Panc1 (cell line): ENCODE results near the gene KIAA2012. TPM values are rescaled to one million over a fixed set of nuclear protein-coding genes. Genes with fewer than 3 reads are reported as not detected.

ENCODE experiments used
- ATAC-seq: fragments of 200-7000 bp; cut with Tn5 transposase; 2 replicates; pipeline ENCODE4 v1.9.1; 2020; ENCODE audit warnings: mild to moderate bottlenecking, moderate library complexity
- BruUV-seq: library from RNA; stranded (reverse); fragments of 400-500 nt; replicated peaks from 2 replicates; lab custom pipeline; 2021; lab: Mats Ljungman, UMichigan
- CTCF ChIA-PET: fragments of 300-600 bp; sonication (Branson Sonifier 250); formaldehyde crosslinking; loops from one replicate; lab custom pipeline; 2022; ENCODE audit warnings: antibody characterized with exemption; lab: Charles Lee
- POLR2A ChIA-PET: fragments of 300-600 bp; sonication (Branson Sonifier 250); formaldehyde crosslinking; loops from one replicate; lab custom pipeline; 2022; ENCODE audit warnings: antibody characterized with exemption; lab: Charles Lee
- DNase-seq: peaks from one replicate; pipeline ENCODE4 v3.0.0-alpha.2; 2010; ENCODE audit warnings: low read depth, low spot score
- H3K27ac ChIP-seq: 2 replicates; pipeline ENCODE4 v1.5.1; 2011; ENCODE audit warnings: mild to moderate bottlenecking, low read length, inconsistent platforms
- H3K27me3 ChIP-seq: fragments of 200-500 bp; sonication (Bioruptor generic); 2 replicates; pipeline ENCODE4 v1.6.0; 2014; ENCODE audit warnings: low read length, inconsistent platforms; ENCODE audit not compliant: control insufficient read depth, insufficient read depth
- H3K36me3 ChIP-seq: fragments of 200-500 bp; sonication (Bioruptor generic); 2 replicates; pipeline ENCODE4 v1.5.1; 2014; ENCODE audit warnings: inconsistent platforms, mild to moderate bottlenecking, low read length, moderate library complexity; ENCODE audit not compliant: control insufficient read depth, insufficient read depth
- H3K4me1 ChIP-seq: 2 replicates; pipeline ENCODE4 v1.5.1; 2011; ENCODE audit warnings: inconsistent platforms, mild to moderate bottlenecking, low read length, moderate library complexity; ENCODE audit not compliant: control insufficient read depth, insufficient read depth
- H3K4me3 ChIP-seq, 2 experiments: 2 replicates each; pipeline ENCODE4 v1.5.1; 2011 to 2012; ENCODE audit warnings: low read depth in 2 of 2, low read length in 2 of 2, mild to moderate bottlenecking in 2 of 2, inconsistent platforms in 1 of 2, moderate library complexity in 1 of 2
- H3K9me3 ChIP-seq: fragments of 200-500 bp; sonication (Bioruptor generic); 2 replicates; pipeline ENCODE4 v1.5.1; 2014; ENCODE audit warnings: low read depth, mild to moderate bottlenecking, inconsistent platforms, low read length, moderate library complexity; ENCODE audit not compliant: control insufficient read depth, insufficient read depth
- CTCF ChIP-seq: fragments of 450-650 bp; IDR thresholded peaks from 2 replicates; pipeline ENCODE4 v1.5.1; 2017; ENCODE audit warnings: mild to moderate bottlenecking
- POLR2AphosphoS5 ChIP-seq: IDR thresholded peaks from 2 replicates; pipeline ENCODE4 v1.6.1; 2012; ENCODE audit warnings: mild to moderate bottlenecking, low read depth, low read length, moderate library complexity
- REST ChIP-seq, 2 experiments: IDR thresholded peaks; 2 replicates each; pipeline ENCODE4 v1.6.1; 2011 to 2012; ENCODE audit warnings: low read depth in 2 of 2, control low read depth in 1 of 2, low read length in 1 of 2, mild to moderate bottlenecking in 1 of 2, moderate library complexity in 1 of 2; ENCODE audit not compliant: insufficient read depth in 1 of 2
- SIN3A ChIP-seq: IDR thresholded peaks from 2 replicates; pipeline ENCODE4 v1.6.1; 2012; ENCODE audit warnings: low read depth, mild to moderate bottlenecking, low read length, moderate library complexity, borderline replicate concordance; ENCODE audit not compliant: insufficient read depth
- TCF7L2 ChIP-seq: IDR thresholded peaks from 2 replicates; pipeline ENCODE4 v1.6.1; 2011; ENCODE audit warnings: mild to moderate bottlenecking, low read depth, low read length, inconsistent platforms
- in situ Hi-C: cut with HindIII; loops from 2 replicates; pipeline ENCODE4 v1.10.0; 2016; ENCODE audit warnings: low sequenced_read_pairs, low pct_unique_long_range_greater_than_20kb
- intact Hi-C: fragments of 100-400 bp; cut with micrococcal nuclease; formaldehyde crosslinking; loops from one replicate; pipeline ENCODE4 v1.10.0; 2022; ENCODE audit not compliant: unreplicated experiment
- total RNA-seq: library from RNA; stranded (reverse); gene quantifications from one replicate; pipeline ENCODE4 v1.2.1, GENCODE V29; 2021; ENCODE audit not compliant: unreplicated experiment

Gene KIAA2012
- total RNA-seq, 1 experiment from 2014 or later = not detected

- Histone ChIP-seq H3K9me3 (no peaks in the 10 kb centered on the region), H3K27ac (no peak overlapping the region), H3K27me3 (no peaks in the 10 kb centered on the region), H3K36me3 (no peaks in the 10 kb centered on the region), H3K4me3 (no peak overlapping the region), H3K4me1 (no peaks in the 10 kb centered on the region)
- intact Hi-C loops = no loop called here
- no peak for ATAC-seq
- CTCF ChIA-PET = no interaction called here
- POLR2A ChIA-PET = interaction anchor here (0.6 kb wide), 1 partner anchor 1642 kb away, joined by 3 read pairs; no protein-coding TSS in a partner anchor
- no TSS peak for BruUV-seq
- in situ Hi-C loops = no loop called here
- DNase-seq = no peak
- TF ChIP-seq CTCF = no peak
- TF ChIP-seq REST (IDR thresholded peaks at IDR 0.05; ENCODE audit: insufficient read depth in 1 of 2, low read depth in 2 of 2, low read length in 1 of 2) = no peak
- TF ChIP-seq TCF7L2 = no peak
- no peak for TF ChIP-seq SIN3A
- TF ChIP-seq POLR2AphosphoS5 = no peak
Measured at GRCh38 chr2:202122980-202123720, 50.1 kb downstream of the KIAA2012 start.

- Histone ChIP-seq H3K27me3 (no peaks in the 10 kb centered on the region), H3K4me1 (no peaks in the 10 kb centered on the region), H3K36me3 (no peaks in the 10 kb centered on the region), H3K4me3 (no peak overlapping the region), H3K9me3 (no peaks in the 10 kb centered on the region), H3K27ac (no peak overlapping the region)
- no peak for TF ChIP-seq CTCF
- TF ChIP-seq REST (IDR thresholded peaks at IDR 0.05; ENCODE audit: insufficient read depth in 1 of 2, low read depth in 2 of 2, low read length in 1 of 2) = no peak
- TF ChIP-seq TCF7L2 = no peak
- no peak for TF ChIP-seq SIN3A
- no peak for TF ChIP-seq POLR2AphosphoS5
- ATAC-seq = no peak
- in situ Hi-C loops (no loop called here), intact Hi-C loops (no loop called here)
- ChIA-PET CTCF (no interaction called here), POLR2A (no interaction called here)
- no peak for DNase-seq
- no TSS peak for BruUV-seq
Measured at GRCh38 chr2:202124286-202124685, 51.2 kb downstream of the KIAA2012 start.
